DMS53 treated with DMSO at 0.1 percent for 48 hours (cell line): ENCODE results near the gene C10orf143.

Experiments
- DNase-seq: peaks from one replicate; lab custom pipeline; 2025; ENCODE audit not compliant: unreplicated experiment; lab: John Stamatoyannopoulos, UW

Gene C10orf143

DNA sequence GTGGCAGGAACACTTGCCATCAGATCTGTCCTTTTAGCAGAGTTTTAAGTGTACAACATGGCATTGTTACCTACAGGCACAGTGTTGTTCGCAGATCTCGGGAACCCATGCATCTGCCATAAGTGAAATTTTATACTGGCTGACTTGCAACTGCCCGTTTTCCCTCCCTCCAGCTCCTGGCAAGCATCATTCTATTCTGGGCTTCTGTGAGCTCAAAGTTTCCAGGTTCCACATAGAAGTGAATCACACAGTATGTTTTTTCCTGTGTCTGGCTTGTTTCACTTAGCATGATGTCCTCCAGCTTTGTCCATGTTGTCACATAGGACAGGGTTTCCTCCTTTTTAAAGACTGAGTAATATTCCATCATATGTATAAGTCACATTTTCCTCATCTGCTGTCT is 56.6 kb downstream of the C10orf143 start:
- DNase-seq, result no peak

DNA sequence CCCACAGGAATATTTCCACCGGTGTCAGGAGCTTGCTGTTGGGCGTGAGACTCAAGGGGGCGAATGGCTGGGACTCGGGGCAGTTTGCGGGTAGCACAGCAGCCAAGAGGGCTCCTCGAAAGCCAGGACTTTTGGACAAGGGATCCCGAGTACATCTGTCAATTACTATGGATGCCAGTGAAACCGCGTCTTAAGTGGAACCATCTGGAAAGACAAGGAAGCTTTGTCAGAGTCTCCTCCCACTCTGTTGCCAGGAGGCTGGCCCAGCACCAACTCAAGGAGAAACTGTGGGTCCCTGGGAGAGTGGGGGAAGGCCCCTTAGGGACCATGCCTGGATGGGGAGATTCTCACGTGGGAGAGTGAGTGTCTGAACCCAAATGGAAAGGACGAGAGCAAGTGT is 57.1 kb downstream of the C10orf143 start:
- DNase-seq, result no peak

DNA sequence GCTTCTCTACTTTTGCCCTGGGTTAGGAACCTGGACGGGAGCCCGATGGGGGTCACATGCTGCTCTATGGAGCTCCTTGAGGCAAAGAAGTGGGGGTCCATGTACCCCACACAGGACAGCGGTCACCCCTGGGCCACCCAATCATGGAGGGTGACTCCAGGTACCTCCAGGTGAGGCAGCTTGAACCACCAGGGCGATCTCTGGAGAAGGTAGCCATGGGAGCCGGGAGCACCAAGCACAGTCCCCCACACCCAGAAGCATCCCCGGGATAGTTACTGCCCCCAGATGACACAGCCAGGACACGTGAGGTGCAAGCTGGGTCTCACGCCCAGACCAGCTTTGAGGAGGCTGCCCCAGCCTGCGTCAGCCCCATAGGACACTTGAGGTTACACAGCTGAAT is 58.4 kb downstream of the C10orf143 start:
- DNase-seq, result no peak

GRCh38 chr10:130050721-130051120 is 59.9 kb downstream of the C10orf143 start:
- no peak for DNase-seq

DNA sequence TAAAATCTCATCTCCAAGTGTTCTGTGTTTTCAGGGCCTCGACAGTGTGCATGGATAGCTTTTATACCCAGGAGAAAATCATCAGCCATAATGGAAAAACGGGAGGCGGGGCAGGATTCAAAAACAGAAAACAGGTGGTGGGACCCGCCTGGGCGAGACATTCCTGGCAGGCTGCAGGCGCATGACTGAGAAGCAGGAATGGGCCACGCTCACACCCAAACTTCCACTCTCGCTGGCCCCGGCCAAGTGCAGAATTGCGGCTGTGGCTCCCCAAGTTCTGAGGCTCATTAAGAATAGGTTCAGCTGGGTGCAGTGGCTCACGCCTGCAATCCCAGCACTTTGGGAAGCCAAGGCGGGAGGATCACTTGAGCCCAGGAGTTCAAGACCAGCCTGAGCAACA is 60.6 kb downstream of the C10orf143 start:
- no peak for DNase-seq

GRCh38 chr10:130049244-130049643 is 61.4 kb downstream of the C10orf143 start:
- DNase-seq, result no peak

GRCh38 chr10:130048081-130048480 is 62.5 kb downstream of the C10orf143 start:
- no peak for DNase-seq

GRCh38 chr10:130047336-130047735 is 63.3 kb downstream of the C10orf143 start:
- no peak for DNase-seq

DNA sequence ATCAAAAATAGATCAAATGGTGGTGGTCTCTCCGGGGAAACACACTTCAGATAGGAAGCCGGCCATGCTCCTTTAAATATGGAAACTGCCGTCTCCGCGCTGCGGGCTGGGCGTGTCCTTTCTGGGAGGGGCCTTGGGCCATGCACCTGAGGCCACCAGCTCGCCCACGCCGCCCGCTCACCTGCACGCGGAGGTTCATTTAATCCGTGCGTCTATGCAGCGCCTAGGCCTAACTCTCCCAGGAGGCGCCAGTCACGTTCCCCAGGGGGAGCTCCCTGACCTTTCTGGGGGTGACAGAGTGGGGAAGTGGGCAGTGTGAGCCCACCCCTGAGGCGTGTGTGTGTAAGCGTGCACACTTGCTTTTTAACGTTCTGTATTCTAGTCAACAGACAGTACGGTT is 64.0 kb downstream of the C10orf143 start:
- no peak for DNase-seq

GRCh38 chr10:130045801-130046321 is 64.8 kb downstream of the C10orf143 start:
- DNase-seq, result no peak

GRCh38 chr10:130045091-130045652 is 65.5 kb downstream of the C10orf143 start:
- DNase-seq, result no peak

DNA sequence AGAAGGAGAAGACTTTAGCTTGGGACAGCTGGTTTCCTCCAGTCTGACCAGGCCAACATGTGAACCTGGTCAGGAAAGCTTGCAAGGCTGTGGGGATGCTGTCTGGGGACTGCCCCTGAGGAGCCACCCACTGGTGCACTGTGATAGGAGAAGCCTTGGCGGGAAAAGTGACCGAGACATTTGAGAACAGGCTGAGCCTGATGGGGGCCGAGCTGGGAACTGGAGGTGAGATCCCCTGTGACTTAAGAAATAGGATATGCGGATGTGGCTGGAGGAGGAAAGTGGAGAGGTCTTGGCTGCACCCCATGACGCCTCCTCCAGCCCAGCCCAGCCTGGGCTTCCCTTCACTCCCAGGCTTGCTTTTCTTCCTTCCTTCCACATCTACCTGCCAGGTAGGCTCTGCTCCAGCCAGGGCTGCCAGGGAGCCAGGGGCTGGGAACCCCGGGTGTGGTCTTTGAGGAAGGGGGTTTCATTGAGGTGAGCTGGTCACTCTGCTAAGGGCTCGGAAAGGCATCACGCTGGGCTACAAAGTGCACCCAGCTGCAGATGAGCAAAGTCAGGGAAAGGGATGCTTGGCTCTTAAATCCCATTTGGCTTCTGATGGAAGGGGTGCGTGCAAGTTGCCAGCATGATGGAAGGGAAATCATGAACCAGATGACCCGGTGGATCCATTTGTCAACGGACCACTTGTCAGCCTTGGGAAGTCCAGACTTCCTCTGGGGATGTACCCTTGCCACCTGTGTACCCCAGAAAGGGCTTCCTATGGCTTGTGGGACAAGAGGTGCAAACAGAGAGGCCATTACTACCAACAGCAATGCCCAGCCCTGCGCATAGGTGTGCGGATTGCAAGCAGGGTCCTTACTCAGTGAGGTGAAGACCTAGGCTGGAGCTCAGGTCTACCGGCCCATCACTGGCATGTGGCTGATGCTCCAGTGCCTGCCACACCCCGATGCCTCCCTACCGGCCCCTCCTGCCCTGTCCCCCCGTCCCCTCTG is 66.3 kb downstream of the C10orf143 start:
- no peak for DNase-seq

DNA sequence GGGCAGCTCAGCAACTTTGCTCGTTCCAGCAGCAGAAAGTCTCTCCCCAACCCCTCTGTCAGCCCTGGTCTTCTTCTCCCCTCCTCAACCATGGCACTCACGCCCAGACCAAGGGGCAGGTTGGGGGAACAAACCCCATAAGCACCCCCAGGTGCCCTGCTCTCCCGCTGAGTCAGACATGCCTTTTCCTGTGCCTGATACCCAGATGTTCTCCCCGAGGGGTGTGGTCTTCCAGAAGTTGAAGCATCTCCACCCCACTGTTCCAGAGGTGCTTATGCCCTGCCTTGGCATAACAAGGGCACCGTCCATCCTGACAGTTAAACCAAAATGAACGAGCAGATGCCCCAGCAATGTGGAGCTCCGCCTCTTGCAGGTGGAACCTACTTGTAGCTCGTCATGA is 67.1 kb downstream of the C10orf143 start:
- DNase-seq, result no peak

DNA sequence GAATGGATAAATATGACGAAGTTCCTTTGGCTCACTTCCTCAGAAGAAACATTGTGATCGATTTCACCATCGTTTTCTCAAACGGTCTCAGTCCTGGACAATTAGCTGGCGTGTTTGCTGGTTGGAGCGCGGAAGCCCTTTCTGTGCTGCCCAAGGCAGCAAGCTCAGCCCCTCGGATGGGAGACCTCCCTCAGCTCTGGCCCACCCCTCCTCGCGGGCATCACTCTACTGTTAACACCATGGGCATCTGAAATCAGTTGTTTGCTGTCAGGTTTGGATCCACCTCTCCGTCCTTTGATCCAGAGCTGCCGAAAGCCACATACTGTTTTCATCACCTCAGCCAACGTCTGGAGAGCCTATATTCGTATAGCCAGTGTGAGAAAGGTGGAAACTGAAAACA is 68.2 kb downstream of the C10orf143 start:
- DNase-seq, result no peak

DNA sequence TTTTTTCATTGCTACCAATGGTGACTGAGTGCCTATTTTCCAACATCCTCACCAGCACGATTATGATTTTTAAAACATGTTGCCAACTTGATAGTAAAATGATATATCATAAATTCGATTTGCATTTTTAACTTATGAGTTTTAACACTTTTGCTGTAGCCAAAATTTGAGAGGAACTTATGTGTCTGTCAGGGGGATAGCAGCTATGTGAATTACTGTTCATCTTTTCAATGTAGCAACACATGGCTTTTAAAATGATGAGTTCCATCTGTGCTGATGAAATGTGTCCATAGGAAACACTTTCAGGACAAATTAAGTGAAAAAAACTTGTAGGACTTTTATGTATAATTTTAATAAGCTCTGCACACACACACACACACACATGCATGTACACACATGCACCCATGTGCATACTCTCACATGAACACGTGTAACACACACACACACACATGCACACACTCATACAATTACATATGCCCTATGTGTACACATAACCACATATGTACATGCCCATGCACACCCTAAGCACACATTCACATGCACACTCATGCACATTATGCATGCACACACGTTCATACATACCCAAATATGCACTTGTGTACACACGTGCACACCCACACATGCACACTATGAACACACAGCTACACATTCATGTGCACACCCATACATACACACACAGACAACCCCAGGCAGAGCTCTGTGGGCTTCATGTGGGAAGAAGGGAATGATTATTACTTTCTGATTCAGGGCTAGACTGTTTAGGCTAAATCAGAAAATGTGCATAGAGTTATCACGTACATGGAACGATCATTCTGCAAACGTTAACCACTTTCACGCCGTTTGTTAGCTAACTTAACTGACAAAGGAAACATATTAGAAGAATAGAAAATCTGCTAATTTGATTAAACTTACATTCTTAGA is 68.9 kb downstream of the C10orf143 start:
- DNase-seq, result no peak

DNA sequence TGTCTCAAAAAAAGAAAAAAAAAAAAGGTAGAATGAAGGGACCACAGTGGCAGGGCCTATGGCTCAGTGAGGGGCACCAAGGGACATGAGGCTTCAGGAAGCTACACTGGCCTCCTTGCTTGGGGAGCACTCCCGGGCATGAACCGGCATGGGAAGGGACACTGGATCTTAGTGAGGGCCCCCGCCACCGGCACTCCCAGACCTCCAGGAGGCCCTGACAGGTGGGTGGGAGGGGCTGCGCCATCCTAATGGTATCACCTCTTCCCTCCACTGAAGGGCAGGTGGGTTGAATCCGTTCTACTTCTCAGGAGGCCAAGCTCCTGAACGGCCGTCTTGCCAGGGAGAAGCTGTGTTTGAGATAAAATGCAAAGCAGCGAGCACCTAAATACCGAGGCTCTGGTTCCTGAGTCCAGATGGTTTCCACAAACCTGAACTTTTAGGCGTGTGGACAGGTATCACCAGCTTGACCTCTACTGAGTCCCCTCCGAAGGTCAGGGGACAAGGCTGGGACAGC is 69.8 kb downstream of the C10orf143 start:
- DNase-seq, result no peak

- no peak for DNase-seq
These were observed 70.3 kb downstream of the C10orf143 start for GRCh38 chr10:130040351-130040750.

DNA sequence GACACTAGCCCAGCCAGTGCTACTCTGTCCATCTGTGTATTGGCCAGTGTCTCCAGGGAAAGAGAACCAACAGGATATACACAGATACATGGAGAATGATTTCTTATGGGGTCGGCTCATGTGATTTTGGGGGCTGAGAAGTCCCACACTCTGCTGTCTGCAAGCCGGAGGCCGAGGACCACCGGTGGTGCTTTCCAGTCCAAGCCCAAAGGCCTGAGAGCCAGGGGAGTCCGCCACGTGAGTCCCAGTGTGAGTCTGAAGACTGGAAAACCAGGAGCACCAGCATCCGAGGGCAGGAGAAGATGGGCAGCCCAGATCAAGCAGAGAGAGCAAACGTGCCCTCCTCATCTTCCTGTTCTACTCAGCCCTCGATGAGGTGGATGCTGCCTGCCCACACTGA is 71.5 kb downstream of the C10orf143 start:
- no peak for DNase-seq

GRCh38 chr10:130038611-130039109 is 72.0 kb downstream of the C10orf143 start:
- no peak for DNase-seq

- DNase-seq, result no peak
These were observed 72.5 kb downstream of the C10orf143 start for GRCh38 chr10:130038019-130038555.
